Hepatocyte (in vitro differentiated cells): ENCODE results near the gene TMIE.

Experiments used
- CTCF ChIP-seq: fragments of 200-600 bp; sonication (generic); IDR thresholded peaks from 2 replicates; pipeline ENCODE4 v1.5.1; 2016; ENCODE audit warnings: antibody characterized with exemption, mild to moderate bottlenecking; ENCODE audit not compliant: poor library complexity
- EZH2 ChIP-seq: fragments of 200-600 bp; sonication (generic); IDR thresholded peaks from 2 replicates; pipeline ENCODE4 v1.6.1; 2016; ENCODE audit warnings: antibody characterized with exemption, mild to moderate bottlenecking, borderline replicate concordance
- EZH2phosphoT487 ChIP-seq: fragments of 200-600 bp; sonication (generic); IDR thresholded peaks from one replicate; pipeline ENCODE4 v1.6.1; 2018; ENCODE audit warnings: antibody characterized with exemption, mild to moderate bottlenecking, low read depth, moderate library complexity; ENCODE audit not compliant: unreplicated experiment, severe bottlenecking

DNA sequence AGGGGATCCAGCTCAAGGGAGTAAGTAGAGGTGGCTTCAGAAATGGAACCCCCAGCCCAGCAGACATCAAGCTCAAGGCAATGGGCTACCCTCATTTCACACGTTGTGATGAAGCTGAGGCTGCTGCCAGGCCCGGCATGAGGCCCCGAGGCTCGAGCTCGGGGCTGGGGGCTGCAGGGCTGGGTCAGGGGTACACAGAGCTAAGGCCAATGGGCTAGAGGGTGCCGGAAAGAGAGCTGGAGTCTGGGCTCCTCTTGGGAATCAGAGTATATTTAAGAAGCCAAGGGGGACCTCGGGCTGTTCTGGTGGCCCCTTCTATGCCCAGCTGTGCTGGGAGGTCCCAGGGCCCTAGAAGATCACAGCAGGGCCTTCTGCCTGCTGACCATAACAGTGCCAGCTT is 9.0 kb downstream of the TMIE start:
- TF ChIP-seq EZH2 (no peak), CTCF (no peak), EZH2phosphoT487 (no peak)
